Measurements from ENCODE around the gene TXNDC2.

DNA sequence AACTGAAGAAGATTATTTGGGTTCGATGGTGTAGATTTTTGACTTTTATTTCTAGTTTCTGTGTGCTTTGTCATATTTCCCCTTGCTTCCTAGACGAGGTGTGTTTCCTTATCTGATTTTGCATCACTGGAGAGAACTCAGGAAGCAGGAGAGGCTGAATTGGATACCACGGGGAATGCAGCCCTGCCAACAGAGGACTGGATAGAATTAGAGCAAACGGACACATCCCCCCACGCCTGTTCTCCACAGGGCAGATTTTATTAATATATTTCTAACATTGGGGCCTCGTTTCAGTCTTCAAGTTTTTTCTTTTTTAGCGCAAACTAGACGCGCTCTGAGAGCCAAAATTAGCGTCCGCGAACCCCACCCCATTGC is 27.4 kb downstream of the TXNDC2 start:
- no peak for TF ChIP-seq EZH2 (IDR thresholded peaks at IDR 0.05)
- TF ChIP-seq POLR2AphosphoS5 (IDR thresholded peaks at IDR 0.05; ENCODE audit: borderline replicate concordance, low read depth, low read length) = no peak

Measured in SK-N-MC (cell line).